HepG2 (cell line): ENCODE data around the gene CNNM2. TPM values are rescaled to one million over a fixed set of nuclear protein-coding genes. Genes with fewer than 3 reads are reported as not detected.
A peak's percentile ranks its signal among the peaks of the same experiment; 100 is the strongest.

Experiments
- ARNT2 ChIP-seq: sonication (generic); formaldehyde crosslinking; IDR thresholded peaks from 2 replicates; pipeline ENCODE4 v1.8.0; 2022; ENCODE audit warnings: mild to moderate bottlenecking, low read depth, missing genetic modification reagents, moderate library complexity
- ATF7-NPFF ChIP-seq: sonication (generic); formaldehyde crosslinking; IDR thresholded peaks from 2 replicates; pipeline ENCODE4 v1.8.1; 2023; ENCODE audit warnings: mild to moderate bottlenecking, low read depth, missing genetic modification reagents, moderate library complexity
- BRCA1 ChIP-seq: sonication (generic); formaldehyde crosslinking; IDR thresholded peaks from 2 replicates; pipeline ENCODE4 v1.4.0; 2020; ENCODE audit warnings: missing genetic modification reagents
- CEBPB ChIP-seq: IDR thresholded peaks from 2 replicates; pipeline ENCODE4 v1.6.1; 2011; ENCODE audit warnings: low read depth, low read length, improper control_type of control experiment, borderline replicate concordance
- KMT2A ChIP-seq: sonication (generic); formaldehyde crosslinking; IDR thresholded peaks from 2 replicates; pipeline ENCODE4 v1.4.0; 2020; ENCODE audit warnings: missing genetic modification reagents
- MYPOP ChIP-seq: sonication (generic); formaldehyde crosslinking; IDR thresholded peaks from 2 replicates; pipeline ENCODE4 v1.8.1; 2023; ENCODE audit warnings: mild to moderate bottlenecking, moderate library complexity, missing genetic modification reagents
- NBN ChIP-seq: fragments of 450-650 bp; conservative IDR thresholded peaks from 2 replicates; pipeline ENCODE4 v1.6.1; 2017
- PCBP1 ChIP-seq: fragments of 200-400 bp; formaldehyde crosslinking; IDR thresholded peaks from 2 replicates; pipeline ENCODE4 v1.6.1; 2017; ENCODE audit warnings: mild to moderate bottlenecking, low read depth, low read length, borderline replicate concordance
- SIN3A ChIP-seq: IDR thresholded peaks from 2 replicates; pipeline ENCODE4 v1.6.1; 2011; ENCODE audit warnings: low read depth, mild to moderate bottlenecking, control low read depth, low read length, borderline replicate concordance
- TAF1 ChIP-seq: sonication (generic); formaldehyde crosslinking; IDR thresholded peaks from 2 replicates; pipeline ENCODE4 v1.4.0; 2020; ENCODE audit warnings: missing genetic modification reagents
- TP53 ChIP-seq: sonication (generic); formaldehyde crosslinking; conservative IDR thresholded peaks from 2 replicates; pipeline ENCODE4 v1.4.0; 2020; ENCODE audit warnings: missing genetic modification reagents
- ZBTB25 ChIP-seq: IDR thresholded peaks from 2 replicates; pipeline ENCODE4 v1.6.1; 2018; ENCODE audit warnings: missing genetic modification reagents
- ZBTB7B ChIP-seq: sonication (generic); formaldehyde crosslinking; IDR thresholded peaks from 2 replicates; pipeline ENCODE4 v1.4.0; 2020; ENCODE audit warnings: missing genetic modification reagents
- ZFP90 ChIP-seq: sonication (generic); formaldehyde crosslinking; IDR thresholded peaks from 2 replicates; pipeline ENCODE4 v1.8.0; 2022; ENCODE audit warnings: missing genetic modification reagents, mild to moderate bottlenecking, inconsistent platforms, borderline replicate concordance
- ZFYVE20 ChIP-seq: sonication (generic); formaldehyde crosslinking; IDR thresholded peaks from 2 replicates; pipeline ENCODE4 v1.8.0; 2023; ENCODE audit warnings: low read depth, mild to moderate bottlenecking, moderate library complexity, missing genetic modification reagents, borderline replicate concordance
- ZNF10 ChIP-seq: sonication (generic); formaldehyde crosslinking; IDR thresholded peaks from 2 replicates; pipeline ENCODE4 v1.4.0; 2020; ENCODE audit warnings: mild to moderate bottlenecking, low read depth, missing genetic modification reagents, borderline replicate concordance
- ZNF281 ChIP-seq: sonication (generic); formaldehyde crosslinking; IDR thresholded peaks from 2 replicates; pipeline ENCODE4 v1.4.0; 2020; ENCODE audit warnings: missing genetic modification reagents, borderline replicate concordance
- ZNF569 ChIP-seq: sonication (generic); formaldehyde crosslinking; IDR thresholded peaks from 2 replicates; pipeline ENCODE4 v1.5.0; 2020; ENCODE audit warnings: mild to moderate bottlenecking, missing genetic modification reagents, moderate library complexity, borderline replicate concordance
- ZNF576 ChIP-seq: sonication (generic); formaldehyde crosslinking; IDR thresholded peaks from 2 replicates; pipeline ENCODE4 v1.4.0; 2020; ENCODE audit warnings: mild to moderate bottlenecking, missing genetic modification reagents
- ZNF775 ChIP-seq: sonication (generic); formaldehyde crosslinking; IDR thresholded peaks from 2 replicates; pipeline ENCODE4 v1.4.0; 2020; ENCODE audit warnings: missing genetic modification reagents, mild to moderate bottlenecking, moderate library complexity, borderline replicate concordance
- ZUFSP ChIP-seq: sonication (generic); formaldehyde crosslinking; IDR thresholded peaks from 2 replicates; pipeline ENCODE4 v1.9.0; 2021; ENCODE audit warnings: missing genetic modification reagents, mild to moderate bottlenecking, borderline replicate concordance
- polyA plus RNA-seq, 8 experiments: library from polyadenylated mRNA; depleted of rRNA in 3 of 8; stranded (reverse) in 7 of 8; unstranded in 1 of 8; fragments of >200 nt; fragmentation: Illumina TruSeq in 4 of 8; extraction: Trizol in 4 of 8; gene quantifications; 2 replicates each; pipeline versions ENCODE4 v1.2.1 to v1.2.3, GENCODE V29; 2011 to 2016; ENCODE audit warnings: low read depth in 4 of 8, missing spikeins in 1 of 8, mixed read lengths in 1 of 8; ENCODE audit not compliant: insufficient read depth in 1 of 8
- total RNA-seq, 5 experiments: library from RNA; depleted of rRNA; stranded (reverse); fragments of >200 nt; fragmentation: Illumina TruSeq; extraction: Trizol; gene quantifications; 2 replicates each; pipeline ENCODE4 v1.2.3, GENCODE V29; 2016; ENCODE audit warnings: low read depth in 1 of 5

CNNM2 gene
- total and polyA plus RNA-seq, 2 of the 13 experiments (the other 11 are each of a cell fraction or from before 2014, with no cell fraction given) = 7.1 to 9.0 TPM

- peak; percentile 63; the same call in 1 of the 2 replicates for TF ChIP-seq ATF7-NPFF
- peak; percentile 33; the same call in 1 of the 2 replicates for TF ChIP-seq BRCA1
- TF ChIP-seq ZNF576 = no peak
- no peak for TF ChIP-seq ZUFSP
- no peak for TF ChIP-seq ZFYVE20 (CRISPR knock-in tag)
- TF ChIP-seq MYPOP (CRISPR knock-in tag) = 0 out of 2 replicates have a peak, but pooled peaks have one; percentile 26
- peak; percentile 95 for TF ChIP-seq TAF1 (CRISPR knock-in tag)
- TF ChIP-seq SIN3A = peak; percentile 32; the same call in 1 of the 2 replicates
- no peak; the same call in 1 of the 2 replicates for TF ChIP-seq ZBTB7B
- peak; percentile 71; the same call in 1 of the 2 replicates for TF ChIP-seq ZFP90 (CRISPR knock-in tag)
- no peak for TF ChIP-seq CEBPB
- TF ChIP-seq PCBP1 = peak; percentile 96
- TF ChIP-seq NBN = no peak
- no peak for TF ChIP-seq ZNF10 (CRISPR knock-in tag)
- no peak for TF ChIP-seq ZNF281 (CRISPR knock-in tag)
- peak; percentile 87 for TF ChIP-seq ARNT2 (CRISPR knock-in tag)
- no peak for TF ChIP-seq ZNF569 (CRISPR knock-in tag)
- TF ChIP-seq ZBTB25 (CRISPR knock-in tag) = no peak
- peak; percentile 86 for TF ChIP-seq KMT2A (CRISPR knock-in tag)
- TF ChIP-seq ZNF775 (CRISPR knock-in tag) = no peak; the same call in 1 of the 2 replicates
- TF ChIP-seq TP53 = peak; percentile 53; the same call in 1 of the 2 replicates
These were observed at the start of gene CNNM2 (continued) for GRCh38 chr10:102917962-102918816.
